Caco-2 (cell line): ENCODE data around the gene DEPDC5. TPM values are rescaled to one million over a fixed set of nuclear protein-coding genes. Genes with fewer than 3 reads are reported as not detected.

Source experiments
- BruUV-seq: library from RNA; stranded (reverse); fragments of 400-500 nt; replicated peaks from 2 replicates; lab custom pipeline; 2021; lab: Mats Ljungman, UMichigan
- CTCF ChIA-PET: fragments of 300-600 bp; sonication (Branson Sonifier 250); formaldehyde crosslinking; loops from one replicate; lab custom pipeline; 2022; ENCODE audit warnings: antibody characterized with exemption; lab: Charles Lee
- POLR2A ChIA-PET: fragments of 300-600 bp; sonication (Branson Sonifier 250); formaldehyde crosslinking; loops from one replicate; lab custom pipeline; 2022; ENCODE audit warnings: antibody characterized with exemption; lab: Charles Lee
- DNase-seq, 2 experiments: peaks; one replicate each; pipeline versions ENCODE4 v3.0.0 to v3.0.0-alpha.2; 2020 to 2022
- H3K27me3 ChIP-seq: replicated peaks from 2 replicates; pipeline ENCODE4 v1.6.0; 2011; ENCODE audit warnings: low read length; ENCODE audit not compliant: control insufficient read depth, insufficient read depth
- H3K36me3 ChIP-seq: 2 replicates; pipeline ENCODE4 v1.5.1; 2011; ENCODE audit warnings: low read length; ENCODE audit not compliant: control insufficient read depth, insufficient read depth
- H3K4me1 ChIP-seq: fragments of 250-450 bp; sonication (Bioruptor Pico); 2 replicates; pipeline ENCODE4 v1.5.1; 2020; ENCODE audit warnings: mild to moderate bottlenecking
- H3K4me3 ChIP-seq: 2 replicates; pipeline ENCODE4 v1.5.1; 2011; ENCODE audit warnings: low read depth, mild to moderate bottlenecking, control low read depth, low read length
- H3K9me3 ChIP-seq: fragments of 250-450 bp; sonication (Bioruptor Pico); 2 replicates; pipeline ENCODE4 v1.5.1; 2020; ENCODE audit warnings: mild to moderate bottlenecking, moderate library complexity
- H3K27ac Mint-ChIP-seq: one replicate; pipeline ENCODE4 v1.8.0; 2022; ENCODE audit warnings: mixed read lengths; ENCODE audit not compliant: unreplicated experiment
- H3K27me3 Mint-ChIP-seq: one replicate; pipeline ENCODE4 v1.8.0; 2022; ENCODE audit warnings: mixed read lengths; ENCODE audit not compliant: insufficient read depth, unreplicated experiment
- H3K36me3 Mint-ChIP-seq: one replicate; pipeline ENCODE4 v1.8.0; 2022; ENCODE audit warnings: mild to moderate bottlenecking, mixed read lengths; ENCODE audit not compliant: insufficient read depth, unreplicated experiment
- H3K4me1 Mint-ChIP-seq: one replicate; pipeline ENCODE4 v1.8.0; 2022; ENCODE audit warnings: low read depth, mixed read lengths; ENCODE audit not compliant: unreplicated experiment
- H3K4me3 Mint-ChIP-seq: one replicate; pipeline ENCODE4 v1.8.0; 2022; ENCODE audit warnings: mild to moderate bottlenecking, moderate library complexity, mixed read lengths; ENCODE audit not compliant: unreplicated experiment
- H3K9me3 Mint-ChIP-seq: one replicate; pipeline ENCODE4 v1.8.0; 2022; ENCODE audit warnings: mixed read lengths; ENCODE audit not compliant: unreplicated experiment
- CTCF ChIP-seq, 2 experiments: fragments of 200-600 bp in 1 of 2; IDR thresholded peaks; 1 replicate in 1 of 2; 2 replicates in 1 of 2; pipeline versions ENCODE4 v1.5.1 to v1.8.0; 2011 to 2022; ENCODE audit warnings: antibody characterized with exemption in 1 of 2, control low read depth in 1 of 2, inconsistent platforms in 1 of 2, low read depth in 1 of 2, low read length in 1 of 2, mild to moderate bottlenecking in 1 of 2, moderate library complexity in 1 of 2; ENCODE audit not compliant: insufficient read depth in 1 of 2, severe bottlenecking in 1 of 2, unreplicated experiment in 1 of 2
- intact Hi-C: fragments of 100-400 bp; cut with micrococcal nuclease; formaldehyde crosslinking; loops from one replicate; pipeline ENCODE4 v1.10.0; 2022; ENCODE audit not compliant: unreplicated experiment
- total RNA-seq: library from RNA; stranded (reverse); gene quantifications from 2 replicates; pipeline ENCODE4 v1.2.3, GENCODE V29; 2022

Gene DEPDC5
- total RNA-seq, 1 experiment from 2014 or later, result 19.4 TPM

- CTCF ChIA-PET, result no interaction called here
- Histone ChIP-seq H3K4me3 (no peak overlapping the region), H3K4me1 (no peaks in the 10 kb centered on the region), H3K36me3 (peaks cover 3% of the 10 kb centered on the region), H3K9me3 (no peaks in the 10 kb centered on the region), H3K27me3 (no peaks in the 10 kb centered on the region)
- POLR2A ChIA-PET, result no interaction called here
- Mint-ChIP-seq H3K4me3 (no peak overlapping the region), H3K4me1 (no peaks in the 10 kb centered on the region), H3K27ac (no peak overlapping the region), H3K27me3 (no peaks in the 10 kb centered on the region), H3K9me3 (no peaks in the 10 kb centered on the region), H3K36me3 (peaks cover 37% of the 10 kb centered on the region)
- TF ChIP-seq CTCF (IDR thresholded peaks at IDR 0.05; ENCODE audit: insufficient read depth in 1 of 2, low read depth in 1 of 2, low read length in 1 of 2, severe bottlenecking in 1 of 2, unreplicated experiment in 1 of 2), result no peak
- BruUV-seq, result no TSS peak
- intact Hi-C loops, result no loop called here
- no peak for DNase-seq
Measured at GRCh38 chr22:31818481-31819392, 64.9 kb downstream of the DEPDC5 start.

GRCh38 chr22:31820655-31821054 lies 66.8 kb downstream of the DEPDC5 start:
- no peak for TF ChIP-seq CTCF (IDR thresholded peaks at IDR 0.05; ENCODE audit: insufficient read depth in 1 of 2, low read depth in 1 of 2, low read length in 1 of 2, severe bottlenecking in 1 of 2, unreplicated experiment in 1 of 2)
- Histone ChIP-seq H3K36me3 (peaks cover 3% of the 10 kb centered on the region), H3K27me3 (no peaks in the 10 kb centered on the region), H3K4me1 (no peaks in the 10 kb centered on the region), H3K9me3 (no peaks in the 10 kb centered on the region), H3K4me3 (no peak overlapping the region)
- ChIA-PET CTCF (interaction anchor here (0.6 kb wide), 1 partner anchor 25 kb away, joined by 6 read pairs; no protein-coding TSS in a partner anchor), POLR2A (no interaction called here)
- no peak overlapping the region for H3K4me3 Mint-ChIP-seq
- H3K27ac Mint-ChIP-seq, result no peak overlapping the region
- no peak for DNase-seq
- intact Hi-C loops, result no loop called here
- H3K4me1 Mint-ChIP-seq, result no peaks in the 10 kb centered on the region
- no peaks in the 10 kb centered on the region for H3K27me3 Mint-ChIP-seq
- BruUV-seq, result no TSS peak
- H3K36me3 Mint-ChIP-seq, result peaks cover 28% of the 10 kb centered on the region
- H3K9me3 Mint-ChIP-seq, result no peaks in the 10 kb centered on the region

GRCh38 chr22:31821572-31821971 lies 67.8 kb downstream of the DEPDC5 start:
- ChIA-PET CTCF (no interaction called here), POLR2A (no interaction called here)
- H3K36me3 ChIP-seq, result peaks cover 3% of the 10 kb centered on the region
- no peaks in the 10 kb centered on the region for H3K9me3 ChIP-seq
- Mint-ChIP-seq H3K9me3 (no peaks in the 10 kb centered on the region), H3K27me3 (no peaks in the 10 kb centered on the region), H3K27ac (no peak overlapping the region), H3K36me3 (peaks cover 19% of the 10 kb centered on the region), H3K4me3 (no peak overlapping the region), H3K4me1 (no peaks in the 10 kb centered on the region)
- TF ChIP-seq CTCF (IDR thresholded peaks at IDR 0.05; ENCODE audit: insufficient read depth in 1 of 2, low read depth in 1 of 2, low read length in 1 of 2, severe bottlenecking in 1 of 2, unreplicated experiment in 1 of 2), result no peak
- no peak overlapping the region for H3K4me3 ChIP-seq
- H3K4me1 ChIP-seq, result no peaks in the 10 kb centered on the region
- H3K27me3 ChIP-seq, result no peaks in the 10 kb centered on the region
- no peak for DNase-seq
- no TSS peak for BruUV-seq
- intact Hi-C loops, result no loop called here
